Measurements from ENCODE around the gene PUS10. TPM values are rescaled to one million over a fixed set of nuclear protein-coding genes. Genes with fewer than 3 reads are reported as not detected.
"Not testable (repeated sequence)": the region's sequence is repeated elsewhere in the genome, so short reads cannot be mapped to it uniquely, and the experiment has no call there.

The PUS10 gene
- total RNA-seq, 1 donor from 2014 or later: 9.3 TPM

DNA sequence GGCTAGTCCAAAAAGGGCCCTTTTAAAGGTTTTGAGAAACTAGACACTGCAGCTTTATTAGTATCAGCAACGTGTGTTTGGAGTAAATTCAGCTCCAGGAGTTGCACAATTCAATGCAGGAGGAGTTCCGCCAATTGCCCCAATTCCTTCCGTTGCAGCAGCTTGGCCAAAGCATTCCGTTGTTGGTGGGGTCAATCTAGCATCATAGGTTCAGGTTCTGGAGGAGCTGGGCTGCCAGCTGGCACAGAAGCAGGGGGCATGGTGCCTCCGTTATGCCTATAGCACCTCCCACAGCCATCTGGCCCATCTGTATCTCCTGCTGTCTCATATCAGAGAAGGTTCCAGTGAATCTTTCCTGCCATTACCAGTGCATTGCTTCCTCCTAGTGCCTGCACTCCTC is 81.3 kb downstream of the PUS10 start:
- DNase-seq (ENCODE audit: extremely low read depth, low read depth, low spot score): no peak

DNA sequence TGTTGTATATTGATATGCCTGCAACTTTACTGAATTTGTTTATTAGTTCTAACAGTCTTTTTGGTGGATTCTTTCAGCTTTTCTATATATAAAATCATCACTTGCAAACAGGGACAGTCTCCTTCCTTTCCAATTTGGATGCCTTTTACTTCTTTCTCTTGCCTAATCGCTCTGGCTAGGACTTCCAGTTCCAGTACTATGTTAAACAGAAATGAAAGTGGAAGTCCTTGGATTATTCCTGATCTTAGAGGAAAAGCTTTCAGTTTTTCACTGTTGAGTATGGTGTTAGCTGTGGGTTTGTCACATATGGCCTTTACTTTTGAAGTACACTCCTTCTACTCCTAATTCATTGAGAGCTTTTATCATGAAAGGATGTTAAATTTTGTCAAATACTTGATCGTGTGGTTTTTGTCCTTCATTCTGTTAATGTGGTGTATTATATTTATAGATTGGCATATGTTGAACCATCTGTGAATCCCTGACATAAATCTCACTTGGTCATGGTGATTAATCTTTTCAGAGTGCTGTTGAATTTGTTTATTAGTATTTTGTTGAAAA is 83.8 kb downstream of the PUS10 start:
- no peak for DNase-seq (ENCODE audit: extremely low read depth, low read depth, low spot score)

DNA sequence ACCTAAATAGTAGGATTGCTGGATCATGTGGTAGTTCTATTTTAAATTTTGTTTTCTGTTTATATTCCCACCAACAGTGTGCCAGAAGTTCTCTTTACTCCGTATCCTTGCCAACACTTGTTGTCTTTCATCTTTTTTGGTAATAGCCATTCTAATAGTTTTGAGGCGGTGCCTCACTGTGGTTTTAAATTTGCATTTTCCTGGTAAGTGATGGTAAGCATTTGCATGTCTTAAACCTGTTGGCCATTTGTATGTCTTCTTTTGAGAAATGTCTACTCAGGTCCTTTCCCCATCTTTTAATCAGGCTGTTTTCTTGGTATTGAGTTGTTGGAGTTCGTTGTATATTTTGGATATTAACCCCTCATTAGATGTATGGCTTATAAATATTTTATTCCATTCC is 85.1 kb downstream of the PUS10 start:
- no peak for DNase-seq (ENCODE audit: extremely low read depth, low read depth, low spot score)

DNA sequence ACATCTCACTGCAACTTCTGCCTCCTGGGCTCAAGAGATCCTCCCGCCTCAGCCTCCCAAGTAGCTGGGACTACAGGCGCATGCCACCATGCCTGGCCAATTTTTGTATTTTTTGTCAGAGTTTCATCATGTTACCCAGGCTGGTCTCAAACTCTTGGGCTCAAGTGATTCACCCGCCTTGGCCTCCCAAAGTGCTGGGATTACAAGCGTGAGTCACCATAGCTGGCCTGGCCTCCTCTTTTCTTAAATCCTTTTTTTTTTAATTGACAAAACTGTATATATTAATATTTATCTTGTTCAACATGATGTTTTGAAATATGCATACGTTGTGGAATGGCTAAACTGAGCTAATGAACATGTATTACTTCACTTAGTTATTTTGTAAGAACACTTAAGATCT is 86.0 kb downstream of the PUS10 start:
- DNase-seq (ENCODE audit: extremely low read depth, low read depth, low spot score): not testable (repeated sequence)

DNA sequence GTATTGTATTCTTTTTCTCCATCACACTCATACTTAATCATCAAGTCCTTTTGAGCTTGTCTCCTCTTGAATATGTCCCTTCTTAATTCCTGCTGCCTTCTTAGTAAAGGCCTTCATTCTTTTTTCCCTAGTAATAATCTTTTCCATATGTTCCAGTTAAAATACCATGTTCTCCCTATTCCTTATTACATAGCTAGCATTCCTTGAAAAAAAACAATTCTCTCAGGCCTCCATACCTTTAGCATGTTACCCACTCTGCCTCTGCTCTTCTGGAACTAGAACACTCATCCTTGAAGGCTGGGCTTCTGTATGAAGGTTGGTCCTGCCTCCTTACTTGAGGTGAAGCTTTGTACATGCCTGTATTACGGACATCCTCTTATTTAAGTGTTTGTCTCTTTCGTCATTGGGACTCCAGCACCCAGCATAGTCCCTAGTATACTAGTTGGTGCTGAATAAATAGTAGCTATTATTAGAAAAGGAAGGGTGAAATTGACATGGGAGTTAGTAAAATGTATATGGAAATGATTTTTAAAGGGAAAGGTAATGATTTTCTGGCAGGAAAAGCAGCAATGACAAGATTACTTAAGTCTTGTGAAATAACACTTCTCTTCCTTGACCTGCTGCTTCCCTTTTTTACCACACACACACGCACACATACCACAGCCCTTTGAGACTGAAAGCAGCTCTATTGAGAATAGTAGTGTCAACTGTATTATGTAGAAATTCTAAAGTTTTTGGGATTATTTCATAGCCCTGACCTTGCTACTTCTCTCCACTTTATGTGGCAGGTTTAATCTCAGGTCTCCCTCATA is 91.1 kb downstream of the PUS10 start:
- no peak for DNase-seq (ENCODE audit: extremely low read depth, low read depth, low spot score)

DNA sequence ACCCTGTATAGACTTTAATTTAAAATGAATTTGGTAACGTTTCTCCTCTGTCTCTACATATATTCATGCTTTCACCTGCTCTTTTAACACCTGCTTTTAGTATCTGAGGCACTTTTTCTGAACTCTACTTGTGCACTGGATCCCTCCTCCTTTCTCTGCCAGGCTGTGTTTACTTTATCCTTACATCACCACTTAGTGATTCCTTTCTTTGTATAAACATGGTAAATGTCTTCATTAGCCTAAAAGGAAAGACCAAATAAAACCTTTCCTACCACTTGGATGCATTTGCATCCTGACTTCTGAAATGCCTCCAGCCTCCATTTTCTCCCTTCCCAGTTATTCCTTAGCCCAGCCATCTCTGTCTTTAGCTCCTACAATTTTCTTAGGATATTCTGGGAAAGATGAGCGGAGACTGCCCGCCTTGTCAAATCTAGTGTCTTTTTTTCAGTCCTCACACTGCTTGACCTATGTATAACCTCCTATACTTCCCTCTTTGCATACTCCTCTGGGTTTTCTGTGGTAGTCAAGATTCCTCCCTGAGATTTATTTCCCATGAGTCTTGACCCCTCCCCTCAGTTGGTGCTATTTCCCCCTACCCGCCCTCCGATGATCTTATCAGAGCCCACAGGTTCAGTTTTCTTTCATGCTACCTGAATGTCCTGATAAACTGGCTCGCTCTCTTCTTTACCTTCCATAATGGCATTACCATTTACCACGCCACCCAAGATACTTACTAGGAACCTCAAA is 91.9 kb downstream of the PUS10 start:
- DNase-seq (ENCODE audit: extremely low read depth, low read depth, low spot score): no peak

DNA sequence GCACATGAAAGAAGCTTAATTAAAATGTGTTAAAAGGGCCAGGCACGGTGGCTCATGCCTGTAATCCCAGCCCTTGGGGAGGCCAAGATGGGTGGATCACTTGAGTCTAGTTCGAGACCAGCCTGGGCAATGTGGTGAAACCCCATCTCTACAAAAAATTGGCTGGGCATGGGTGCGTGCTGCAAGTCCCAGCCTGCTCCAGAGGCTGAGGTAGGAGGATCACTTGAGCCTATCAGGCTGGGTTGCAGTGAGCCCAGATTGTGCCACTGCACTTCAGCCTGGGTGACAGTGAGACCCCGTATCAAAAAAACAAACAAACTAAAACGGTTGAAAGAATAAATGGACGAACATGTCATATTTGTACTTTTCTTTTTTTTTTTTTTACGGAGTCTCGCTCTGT is 110.7 kb downstream of the PUS10 start:
- DNase-seq (ENCODE audit: extremely low read depth, low read depth, low spot score): no peak

DNA sequence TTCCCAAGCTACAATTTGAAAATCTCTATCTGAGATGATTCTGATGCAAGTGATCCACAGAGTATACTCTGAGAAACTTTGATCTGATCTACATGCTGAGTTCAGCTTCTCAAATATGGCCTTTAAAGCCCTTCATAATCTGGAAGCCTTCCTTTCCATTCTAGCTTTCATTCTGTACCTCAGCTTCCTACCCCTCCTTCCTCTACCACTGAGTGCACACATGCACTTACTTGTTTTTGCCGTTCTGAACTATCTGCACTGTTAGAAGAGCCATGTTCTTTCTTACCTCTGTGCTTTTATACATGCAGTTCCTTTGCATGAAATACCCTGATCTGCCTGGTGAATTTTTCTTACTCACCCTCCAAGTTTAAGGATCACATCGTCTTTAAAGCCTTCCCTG is 111.7 kb downstream of the PUS10 start:
- no peak for DNase-seq (ENCODE audit: extremely low read depth, low read depth, low spot score)

DNA sequence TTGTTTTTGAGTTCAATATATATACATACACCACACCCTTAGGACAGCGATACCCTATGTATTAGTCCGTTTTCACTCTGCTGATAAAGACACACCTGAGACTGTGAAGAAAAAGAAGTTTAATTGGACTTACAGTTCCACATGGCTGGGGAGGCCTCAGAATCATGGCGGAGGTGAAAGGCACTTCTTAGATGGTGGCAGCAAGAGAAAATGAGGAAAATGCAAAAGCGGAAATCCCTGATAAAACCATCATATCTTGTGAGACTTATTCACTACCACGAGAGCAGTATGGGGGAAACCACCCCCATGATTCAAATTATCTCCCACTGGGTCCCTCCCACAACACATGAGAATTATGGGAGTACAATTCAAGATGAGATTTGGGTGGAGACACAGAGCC is 112.2 kb downstream of the PUS10 start:
- DNase-seq (ENCODE audit: extremely low read depth, low read depth, low spot score): not testable (repeated sequence)

DNA sequence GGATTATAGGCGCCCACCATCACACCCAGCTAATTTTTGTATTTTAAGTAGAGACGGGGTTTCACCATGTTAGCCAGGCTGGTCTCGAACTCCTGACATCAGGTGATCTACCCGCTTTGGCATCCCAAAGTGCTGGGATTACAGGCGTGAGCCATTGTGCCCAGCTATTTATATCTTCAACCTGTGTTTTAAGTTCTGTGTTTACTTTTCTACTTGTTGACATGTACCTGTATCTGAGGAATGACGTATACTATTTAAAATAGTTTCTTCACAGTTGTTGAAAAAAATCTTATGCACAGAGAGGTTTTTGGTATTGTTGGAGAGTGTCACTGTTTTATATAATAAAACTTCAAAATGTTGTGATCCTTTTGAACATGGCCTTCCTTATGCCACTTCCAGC is 116.8 kb downstream of the PUS10 start:
- DNase-seq (ENCODE audit: extremely low read depth, low read depth, low spot score): not testable (repeated sequence)

DNA sequence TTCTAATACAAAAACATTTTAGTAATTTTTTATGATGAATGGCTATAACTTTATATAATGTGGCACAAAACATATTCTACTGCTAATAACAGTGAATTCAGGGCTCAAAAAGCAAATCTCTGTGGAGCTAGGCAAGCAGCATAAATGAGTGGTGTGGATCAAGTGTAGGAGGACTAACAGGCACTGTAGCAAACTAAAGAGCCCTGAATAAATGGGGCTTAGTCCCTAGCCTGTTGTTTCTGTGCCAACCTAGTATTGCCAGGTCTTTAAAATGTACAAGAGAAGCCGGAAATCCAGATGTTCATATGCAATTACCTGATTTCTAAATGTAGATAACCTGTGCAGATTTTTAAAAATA is 118.2 kb downstream of the PUS10 start:
- no peak for DNase-seq (ENCODE audit: extremely low read depth, low read depth, low spot score)

DNA sequence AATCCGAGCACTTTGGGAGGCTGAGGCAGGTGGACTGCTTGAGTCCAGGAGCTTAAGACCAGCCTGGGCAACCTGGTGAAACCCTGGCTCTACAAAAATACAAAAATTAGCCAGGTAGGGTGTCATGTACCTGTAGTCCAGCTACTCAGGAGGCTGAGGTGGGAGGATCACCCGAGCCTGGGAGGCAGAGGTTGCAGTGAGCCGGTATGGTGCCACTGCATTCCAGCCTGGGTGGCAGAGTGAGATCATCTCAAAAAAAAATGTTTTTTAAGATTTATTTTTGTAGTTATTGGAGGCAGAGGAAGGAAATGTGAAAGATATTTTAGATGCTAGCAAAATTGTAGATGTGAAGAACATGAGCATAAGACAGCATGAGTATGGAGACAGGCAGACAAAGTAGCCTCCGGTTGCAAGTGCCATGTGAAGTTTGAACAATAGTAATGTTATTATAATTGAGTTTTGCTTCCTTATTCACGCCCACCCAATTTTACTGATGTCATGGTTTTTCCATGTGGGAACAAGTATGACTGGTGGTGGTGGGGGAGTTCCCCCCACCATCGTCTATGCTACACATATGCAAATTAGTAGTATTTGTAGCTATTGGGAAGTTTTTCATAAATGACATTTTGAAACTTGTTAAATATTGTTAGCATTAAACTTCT is 118.7 kb downstream of the PUS10 start:
- DNase-seq (ENCODE audit: extremely low read depth, low read depth, low spot score): no peak

DNA sequence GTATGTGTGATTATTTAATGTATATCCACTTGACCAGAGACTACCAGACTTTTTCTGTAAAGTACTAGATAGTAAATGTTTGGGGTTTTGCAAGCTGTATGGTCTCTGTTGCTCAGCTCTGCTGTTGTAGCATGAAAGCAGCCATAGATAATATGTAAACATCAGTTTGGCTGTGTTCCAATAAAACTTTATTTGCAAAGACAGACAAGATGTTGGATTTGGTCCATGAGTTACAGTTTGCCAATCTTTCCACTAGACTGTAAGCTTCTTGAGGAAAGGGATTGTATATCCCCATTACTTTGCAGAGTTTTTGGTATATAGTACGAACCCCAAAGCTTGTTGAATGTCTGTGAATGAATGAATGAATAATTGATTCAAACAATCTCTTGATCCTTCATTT is 119.5 kb downstream of the PUS10 start:
- DNase-seq (ENCODE audit: extremely low read depth, low read depth, low spot score): no peak

Other genes starting within 250 kb of the PUS10 start
- gene REL, start 136.7 kb downstream of the PUS10 start, total RNA-seq: 10.7 and 17.3 TPM in 2 replicates
- gene PEX13, start 535 bp downstream of the PUS10 start, total RNA-seq: 23.2 and 31.8 TPM in 2 replicates
- gene SANBR, start 47.6 kb upstream of the PUS10 start, total RNA-seq: 8.5 and 16.0 TPM in 2 replicates
- gene C2orf74, start 143.9 kb upstream of the PUS10 start, total RNA-seq: 8.3 and 15.3 TPM in 2 replicates